Endodermal cell (in vitro differentiated cells): ENCODE measurements around the gene SLC7A8. TPM values are rescaled to one million over a fixed set of nuclear protein-coding genes. Genes with fewer than 3 reads are reported as not detected.

Experiments
- DNase-seq: peaks from one replicate; pipeline ENCODE4 v3.0.0-alpha.2; 2017
- H3K27ac ChIP-seq: 2 replicates; pipeline ENCODE4 v1.5.1; 2013; ENCODE audit warnings: mild to moderate bottlenecking, low read depth, low read length, moderate library complexity
- H3K27me3 ChIP-seq: 2 replicates; pipeline ENCODE4 v1.6.1; 2013; ENCODE audit warnings: mild to moderate bottlenecking, low read length, moderate library complexity; ENCODE audit not compliant: insufficient read depth, control insufficient read depth, poor library complexity, severe bottlenecking
- H3K36me3 ChIP-seq: 2 replicates; pipeline ENCODE4 v1.7.0; 2013; ENCODE audit warnings: mild to moderate bottlenecking, low read length, moderate library complexity; ENCODE audit not compliant: control insufficient read depth, insufficient read depth
- H3K4me1 ChIP-seq: one replicate; pipeline ENCODE4 v1.7.0; 2013; ENCODE audit warnings: low read length; ENCODE audit not compliant: control insufficient read depth, insufficient read depth
- H3K4me3 ChIP-seq: 2 replicates; pipeline ENCODE4 v1.5.1; 2013; ENCODE audit warnings: mild to moderate bottlenecking, low read length, moderate library complexity
- H3K9ac ChIP-seq: 2 replicates; pipeline ENCODE4 v1.6.1; 2013; ENCODE audit warnings: mild to moderate bottlenecking, low read length, moderate library complexity; ENCODE audit not compliant: poor library complexity, severe bottlenecking; ENCODE audit errors: extremely low read depth
- H3K9me3 ChIP-seq: 2 replicates; pipeline ENCODE4 v1.6.1; 2013; ENCODE audit warnings: mild to moderate bottlenecking, low read length, moderate library complexity; ENCODE audit not compliant: control insufficient read depth
- H3K27ac Mint-ChIP-seq: 2 replicates; pipeline ENCODE4 v1.8.0; 2020; ENCODE audit warnings: mixed read lengths
- H3K27me3 Mint-ChIP-seq: 2 replicates; pipeline ENCODE4 v1.8.0; 2021; ENCODE audit warnings: mild to moderate bottlenecking, mixed read lengths; ENCODE audit not compliant: insufficient read depth
- H3K36me3 Mint-ChIP-seq: 2 replicates; pipeline ENCODE4 v1.8.0; 2020; ENCODE audit warnings: low read depth, mixed read lengths
- H3K4me1 Mint-ChIP-seq: 2 replicates; pipeline ENCODE4 v1.8.0; 2020; ENCODE audit warnings: mixed read lengths
- H3K4me3 Mint-ChIP-seq: 2 replicates; pipeline ENCODE4 v1.8.0; 2020; ENCODE audit warnings: mild to moderate bottlenecking, moderate library complexity, mixed read lengths
- H3K9me3 Mint-ChIP-seq: 2 replicates; pipeline ENCODE4 v1.8.0; 2020; ENCODE audit warnings: mild to moderate bottlenecking, mixed read lengths
- WGBS, 2 experiments: methylation state at CpG; one replicate each; pipeline versions ENCODE4 v1.1.5 to v1.1.7; 2013; ENCODE audit warnings: missing lambda C conversion rate in 2 of 2, mixed read lengths in 1 of 2; ENCODE audit not compliant: insufficient coverage in 1 of 2, insufficient read length in 1 of 2; 5-methylcytosine and 5-hydroxymethylcytosine counted together
- total RNA-seq, 2 donors: library from RNA; stranded (reverse); fragmentation: NEBNext Ultra II Directional in 1 of 2; extraction: Animal tissue kit (Norgen Biotek cat#: 25700) in 1 of 2; gene quantifications; 2 replicates in 1 of 2; 3 replicates in 1 of 2; pipeline ENCODE4 v1.2.1, GENCODE V29; 2021
- TF ChIP-seq, protein P1 (sequence below): fragments of 200-600 bp; sonication (generic); conservative IDR thresholded peaks from 2 replicates; pipeline ENCODE4 v1.5.0; 2021; ENCODE audit warnings: antibody characterized with exemption, mild to moderate bottlenecking

The SLC7A8 gene
- total RNA-seq, 2 donors from 2014 or later, result 47.6 to 48.9 TPM

DNA sequence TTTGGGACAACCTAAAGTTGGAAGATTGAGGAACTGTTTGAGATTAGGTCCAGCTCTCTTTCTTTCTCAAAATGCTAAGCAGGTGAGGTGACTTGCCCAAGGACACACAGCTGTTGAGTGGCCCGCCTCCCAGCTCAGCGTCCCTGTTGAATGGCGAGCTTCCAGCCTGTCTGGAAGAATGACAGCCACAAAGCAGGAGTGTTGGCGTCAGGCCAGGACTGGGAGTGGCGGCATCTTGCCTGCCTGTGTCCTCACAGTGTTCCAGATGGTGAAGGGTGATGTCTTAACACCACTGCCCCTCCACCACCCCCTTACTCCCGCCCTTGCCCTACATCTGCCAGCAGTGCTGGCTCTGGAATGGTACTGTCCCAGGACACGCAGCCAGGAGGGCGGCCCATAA lies 60.0 kb downstream of the SLC7A8 start:
- Mint-ChIP-seq H3K27me3 (no peaks in the 10 kb centered on the region), H3K36me3 (peaks cover 7% of the 10 kb centered on the region), H3K9me3 (no peaks in the 10 kb centered on the region), H3K4me1 (peaks cover 42% of the 10 kb centered on the region), H3K27ac (no peak overlapping the region), H3K4me3 (no peak overlapping the region)
- Histone ChIP-seq H3K36me3 (no peaks in the 10 kb centered on the region), H3K9me3 (no peaks in the 10 kb centered on the region), H3K4me3 (no peak overlapping the region), H3K27ac (no peak overlapping the region), H3K4me1 (peaks cover 12% of the 10 kb centered on the region), H3K27me3 (no peaks in the 10 kb centered on the region), H3K9ac (no peak overlapping the region)
- TF ChIP-seq, protein P1, sequence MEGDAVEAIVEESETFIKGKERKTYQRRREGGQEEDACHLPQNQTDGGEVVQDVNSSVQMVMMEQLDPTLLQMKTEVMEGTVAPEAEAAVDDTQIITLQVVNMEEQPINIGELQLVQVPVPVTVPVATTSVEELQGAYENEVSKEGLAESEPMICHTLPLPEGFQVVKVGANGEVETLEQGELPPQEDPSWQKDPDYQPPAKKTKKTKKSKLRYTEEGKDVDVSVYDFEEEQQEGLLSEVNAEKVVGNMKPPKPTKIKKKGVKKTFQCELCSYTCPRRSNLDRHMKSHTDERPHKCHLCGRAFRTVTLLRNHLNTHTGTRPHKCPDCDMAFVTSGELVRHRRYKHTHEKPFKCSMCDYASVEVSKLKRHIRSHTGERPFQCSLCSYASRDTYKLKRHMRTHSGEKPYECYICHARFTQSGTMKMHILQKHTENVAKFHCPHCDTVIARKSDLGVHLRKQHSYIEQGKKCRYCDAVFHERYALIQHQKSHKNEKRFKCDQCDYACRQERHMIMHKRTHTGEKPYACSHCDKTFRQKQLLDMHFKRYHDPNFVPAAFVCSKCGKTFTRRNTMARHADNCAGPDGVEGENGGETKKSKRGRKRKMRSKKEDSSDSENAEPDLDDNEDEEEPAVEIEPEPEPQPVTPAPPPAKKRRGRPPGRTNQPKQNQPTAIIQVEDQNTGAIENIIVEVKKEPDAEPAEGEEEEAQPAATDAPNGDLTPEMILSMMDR, result no peak
- 92 to 98% methylated on average over 5 to 8 of the region's 8 CpGs for WGBS, 2 experiments
- no peak for DNase-seq

DNA sequence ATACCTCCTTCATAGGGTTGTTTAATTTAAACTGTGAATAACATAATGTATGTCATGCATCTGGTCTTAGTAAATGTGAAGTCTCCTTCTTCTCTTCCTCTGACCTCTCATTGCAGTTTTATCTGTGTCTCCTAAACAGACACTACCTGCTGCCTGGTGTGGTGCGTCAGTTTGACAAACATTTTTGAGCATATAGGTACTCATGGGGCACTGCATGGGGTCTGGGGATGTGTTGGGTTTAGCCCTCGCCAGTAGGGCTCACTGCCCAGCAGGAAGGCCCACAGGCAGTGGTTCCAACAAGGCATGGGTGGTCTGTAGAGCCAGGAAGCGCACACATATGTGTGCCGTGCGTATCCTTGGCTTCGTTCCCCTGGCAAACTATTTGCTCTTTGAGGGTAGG lies 61.4 kb downstream of the SLC7A8 start:
- no peak overlapping the region for H3K27ac Mint-ChIP-seq
- 93 to 96% methylated on average over 5 to 6 of the region's 6 CpGs for WGBS, 2 experiments
- no peaks in the 10 kb centered on the region for H3K9me3 Mint-ChIP-seq
- no peaks in the 10 kb centered on the region for H3K36me3 Mint-ChIP-seq
- peaks cover 4% of the 10 kb centered on the region for H3K27me3 Mint-ChIP-seq
- Histone ChIP-seq H3K4me1 (peaks cover 12% of the 10 kb centered on the region), H3K9ac (no peak overlapping the region), H3K9me3 (no peaks in the 10 kb centered on the region), H3K27me3 (no peaks in the 10 kb centered on the region), H3K27ac (no peak overlapping the region), H3K4me3 (no peak overlapping the region), H3K36me3 (no peaks in the 10 kb centered on the region)
- no peak for DNase-seq
- TF ChIP-seq, protein P1, result no peak
- H3K4me3 Mint-ChIP-seq, result no peak overlapping the region
- peaks cover 42% of the 10 kb centered on the region for H3K4me1 Mint-ChIP-seq

DNA sequence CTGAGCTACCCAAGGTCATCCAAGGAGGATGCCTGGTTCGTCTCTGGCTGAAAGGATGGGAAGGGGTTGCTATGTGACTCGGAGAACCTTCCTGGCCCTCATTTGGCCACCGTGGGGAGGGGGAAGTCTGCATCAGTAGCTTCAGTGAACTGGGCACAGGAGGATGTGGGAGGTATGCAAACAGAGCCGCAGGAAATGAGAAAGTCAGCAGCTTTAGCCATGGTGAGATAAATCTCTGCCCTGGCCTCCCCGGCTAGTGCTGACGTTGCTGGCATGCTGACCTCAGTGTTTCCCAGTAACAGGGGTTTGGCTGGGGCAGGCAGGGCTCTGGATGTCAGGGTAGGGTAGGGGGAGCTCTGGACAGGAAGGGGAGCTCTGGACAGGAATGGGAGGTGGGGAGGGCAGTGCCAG lies 62.1 kb downstream of the SLC7A8 start:
- TF ChIP-seq, protein P1, result no peak
- Mint-ChIP-seq H3K27me3 (peaks cover 4% of the 10 kb centered on the region), H3K27ac (peak overlapping the region; percentile 58), H3K4me3 (no peak overlapping the region), H3K9me3 (no peaks in the 10 kb centered on the region), H3K36me3 (no peaks in the 10 kb centered on the region), H3K4me1 (peaks cover 47% of the 10 kb centered on the region)
- Histone ChIP-seq H3K27me3 (no peaks in the 10 kb centered on the region), H3K27ac (no peak overlapping the region), H3K4me1 (peaks cover 12% of the 10 kb centered on the region), H3K36me3 (no peaks in the 10 kb centered on the region), H3K4me3 (no peak overlapping the region), H3K9me3 (no peaks in the 10 kb centered on the region), H3K9ac (no peak overlapping the region)
- WGBS, 2 experiments, result 57 to 67% methylated on average over 5 to 6 of the region's 6 CpGs
- DNase-seq, result peak; percentile 69
